HepG2 (cell line): ENCODE data around the gene SLC38A3. TPM values are rescaled to one million over a fixed set of nuclear protein-coding genes. Genes with fewer than 3 reads are reported as not detected.

Experiments
- ATF6 ChIP-seq: sonication (generic); formaldehyde crosslinking; conservative IDR thresholded peaks from 2 replicates; pipeline ENCODE4 v1.4.0; 2020; ENCODE audit warnings: missing genetic modification reagents
- DRAP1 ChIP-seq: IDR thresholded peaks from 2 replicates; pipeline ENCODE4 v1.6.1; 2016; ENCODE audit warnings: missing genetic modification reagents, missing compliant biosample characterization
- ETV5 ChIP-seq: IDR thresholded peaks from 2 replicates; pipeline ENCODE4 v1.6.1; 2018; ENCODE audit warnings: missing biosample characterization, missing genetic modification reagents, inconsistent platforms, borderline replicate concordance
- KLF11 ChIP-seq: IDR thresholded peaks from 2 replicates; pipeline ENCODE4 v1.6.1; 2016; ENCODE audit warnings: missing compliant biosample characterization
- MAFG ChIP-seq: sonication (generic); formaldehyde crosslinking; IDR thresholded peaks from 2 replicates; pipeline ENCODE4 v1.5.1; 2020; ENCODE audit warnings: mild to moderate bottlenecking, missing genetic modification reagents
- MED8 ChIP-seq: sonication (generic); formaldehyde crosslinking; IDR thresholded peaks from 2 replicates; pipeline ENCODE4 v1.8.1; 2023; ENCODE audit warnings: mild to moderate bottlenecking, missing genetic modification reagents; ENCODE audit not compliant: insufficient replicate concordance
- MYC ChIP-seq: sonication (generic); formaldehyde crosslinking; IDR thresholded peaks from 2 replicates; pipeline ENCODE4 v1.9.0; 2021; ENCODE audit warnings: missing genetic modification reagents, borderline replicate concordance
- NFRKB ChIP-seq: fragments of 450-650 bp; IDR thresholded peaks from 2 replicates; pipeline ENCODE4 v1.6.1; 2017
- PHF8 ChIP-seq: sonication (generic); formaldehyde crosslinking; IDR thresholded peaks from 2 replicates; pipeline ENCODE4 v1.5.0; 2020; ENCODE audit warnings: missing genetic modification reagents
- SKIL ChIP-seq: sonication (generic); formaldehyde crosslinking; IDR thresholded peaks from 2 replicates; pipeline ENCODE4 v1.8.0; 2022; ENCODE audit warnings: missing genetic modification reagents, mild to moderate bottlenecking, moderate library complexity, borderline replicate concordance
- SMYD3 ChIP-seq: sonication (generic); formaldehyde crosslinking; IDR thresholded peaks from 2 replicates; pipeline ENCODE4 v1.8.1; 2023; ENCODE audit warnings: mild to moderate bottlenecking, missing genetic modification reagents
- SNRNP70 ChIP-seq: fragments of 200-400 bp; formaldehyde crosslinking; IDR thresholded peaks from 2 replicates; pipeline ENCODE4 v1.6.1; 2017; ENCODE audit warnings: mild to moderate bottlenecking, low read depth, low read length, moderate library complexity
- SRSF1 ChIP-seq: fragments of 200-400 bp; formaldehyde crosslinking; optimal IDR thresholded peaks from 2 replicates; pipeline ENCODE3; 2017; ENCODE audit warnings: mild to moderate bottlenecking, low read depth, low read length, moderate library complexity
- SRY ChIP-seq: sonication (generic); formaldehyde crosslinking; IDR thresholded peaks from 2 replicates; pipeline ENCODE4 v1.8.0; 2022; ENCODE audit warnings: mild to moderate bottlenecking, missing genetic modification reagents
- TEAD3 ChIP-seq: optimal IDR thresholded peaks from 2 replicates; pipeline ENCODE3; 2016; ENCODE audit warnings: borderline replicate concordance
- ZBTB46 ChIP-seq: sonication (generic); formaldehyde crosslinking; IDR thresholded peaks from 2 replicates; pipeline ENCODE4 v1.4.0; 2020; ENCODE audit warnings: mild to moderate bottlenecking, missing genetic modification reagents, borderline replicate concordance
- ZFP82 ChIP-seq: sonication (generic); formaldehyde crosslinking; IDR thresholded peaks from 2 replicates; pipeline ENCODE4 v1.5.1; 2020; ENCODE audit warnings: mild to moderate bottlenecking, missing genetic modification reagents, borderline replicate concordance
- ZNF451 ChIP-seq: sonication (generic); formaldehyde crosslinking; IDR thresholded peaks from 2 replicates; pipeline ENCODE4 v1.5.0; 2020; ENCODE audit warnings: mild to moderate bottlenecking, missing genetic modification reagents
- ZNF547 ChIP-seq: sonication (generic); formaldehyde crosslinking; IDR thresholded peaks from 2 replicates; pipeline ENCODE4 v1.5.1; 2020; ENCODE audit warnings: mild to moderate bottlenecking, missing genetic modification reagents
- ZNF549 ChIP-seq: sonication (generic); formaldehyde crosslinking; IDR thresholded peaks from 2 replicates; pipeline ENCODE4 v1.5.0; 2020; ENCODE audit warnings: missing genetic modification reagents
- ZNF616 ChIP-seq: sonication (generic); formaldehyde crosslinking; IDR thresholded peaks from 2 replicates; pipeline ENCODE4 v1.5.0; 2020; ENCODE audit warnings: low read depth, mild to moderate bottlenecking, missing genetic modification reagents
- ZSCAN12 ChIP-seq: sonication (generic); formaldehyde crosslinking; IDR thresholded peaks from 2 replicates; pipeline ENCODE4 v1.9.0; 2021; ENCODE audit warnings: mild to moderate bottlenecking, missing genetic modification reagents
- ZZZ3 ChIP-seq: sonication (generic); formaldehyde crosslinking; IDR thresholded peaks from 2 replicates; pipeline ENCODE4 v1.4.0; 2020; ENCODE audit warnings: missing genetic modification reagents, mild to moderate bottlenecking, borderline replicate concordance
- polyA plus RNA-seq, 8 experiments: library from polyadenylated mRNA; depleted of rRNA in 3 of 8; stranded (reverse) in 7 of 8; unstranded in 1 of 8; fragments of >200 nt; fragmentation: Illumina TruSeq in 4 of 8; extraction: Trizol in 4 of 8; gene quantifications; 2 replicates each; pipeline versions ENCODE4 v1.2.1 to v1.2.3, GENCODE V29; 2011 to 2016; ENCODE audit warnings: low read depth in 4 of 8, missing spikeins in 1 of 8, mixed read lengths in 1 of 8; ENCODE audit not compliant: insufficient read depth in 1 of 8
- total RNA-seq, 5 experiments: library from RNA; depleted of rRNA; stranded (reverse); fragments of >200 nt; fragmentation: Illumina TruSeq; extraction: Trizol; gene quantifications; 2 replicates each; pipeline ENCODE4 v1.2.3, GENCODE V29; 2016; ENCODE audit warnings: low read depth in 1 of 5

The SLC38A3 gene
- total and polyA plus RNA-seq, 2 of the 13 experiments (the other 11 are each of a cell fraction or from before 2014, with no cell fraction given): 29.8 to 164 TPM

GRCh38 chr3:50203113-50203808 is 1.8 kb upstream of the SLC38A3 start (continued):
- peak; percentile 38 for TF ChIP-seq MED8 (CRISPR knock-in tag)
- no peak for TF ChIP-seq ZBTB46 (CRISPR knock-in tag)
- TF ChIP-seq MAFG (CRISPR knock-in tag): no peak
- no peak for TF ChIP-seq ZFP82 (CRISPR knock-in tag)
- no peak for TF ChIP-seq NFRKB
- TF ChIP-seq ZZZ3 (CRISPR knock-in tag): no peak
- TF ChIP-seq SRY (CRISPR knock-in tag): 0 out of 2 replicates have a peak, but pooled peaks have one; percentile 20
- TF ChIP-seq ETV5 (CRISPR knock-in tag): peak; percentile 8; the same call in 1 of the 2 replicates
- peak; percentile 52 for TF ChIP-seq MYC
- TF ChIP-seq ZNF549 (CRISPR knock-in tag): no peak
- TF ChIP-seq SNRNP70: no peak
- 0 out of 2 replicates have a peak, but pooled peaks have one; percentile 69 for TF ChIP-seq SKIL (CRISPR knock-in tag)
- TF ChIP-seq PHF8 (CRISPR knock-in tag): no peak
- TF ChIP-seq ZSCAN12: no peak
- TF ChIP-seq ATF6 (CRISPR knock-in tag): no peak
- 0 out of 2 replicates have a peak, but pooled peaks have one; percentile 71 for TF ChIP-seq ZNF451 (CRISPR knock-in tag)
- no peak for TF ChIP-seq ZNF616 (CRISPR knock-in tag)
- peak; percentile 80 for TF ChIP-seq DRAP1 (CRISPR knock-in tag)
- no peak for TF ChIP-seq ZNF547 (CRISPR knock-in tag)
- TF ChIP-seq TEAD3 (CRISPR knock-in tag): peak; percentile 22
- TF ChIP-seq SRSF1: no peak
- no peak for TF ChIP-seq SMYD3
- TF ChIP-seq KLF11 (CRISPR knock-in tag): peak; percentile 73; the same call in 1 of the 2 replicates
